Neural progenitor cell (in vitro differentiated cells): ENCODE measurements around the gene SUSD2.

Source experiments
- CTCF ChIP-seq: fragments of 200-600 bp; sonication (generic); IDR thresholded peaks from 2 replicates; pipeline ENCODE4 v1.5.1; 2017; ENCODE audit warnings: antibody characterized with exemption, mild to moderate bottlenecking
- EZH2 ChIP-seq: fragments of 200-600 bp; sonication (generic); IDR thresholded peaks from 2 replicates; pipeline ENCODE4 v1.6.1; 2017; ENCODE audit warnings: antibody characterized with exemption, mild to moderate bottlenecking, moderate library complexity

- TF ChIP-seq CTCF (no peak), EZH2 (no peak)
Measured at GRCh38 chr22:24190596-24191208, 9.4 kb downstream of the SUSD2 start.
